NB4 (cell line): ENCODE results near the gene SV2B.

Source experiments
- CTCF ChIP-seq: IDR thresholded peaks from one replicate; pipeline ENCODE4 v1.5.1; 2012; ENCODE audit warnings: low read depth, low read length
- MAX ChIP-seq: IDR thresholded peaks from 2 replicates; pipeline ENCODE4 v1.6.1; 2011; ENCODE audit warnings: low read depth, low read length
- MYC ChIP-seq: IDR thresholded peaks from 2 replicates; pipeline ENCODE4 v1.6.1; 2011; ENCODE audit warnings: low read depth, low read length
- POLR2A ChIP-seq: IDR thresholded peaks from 2 replicates; pipeline ENCODE4 v1.6.1; 2011; ENCODE audit warnings: mild to moderate bottlenecking; ENCODE audit not compliant: insufficient read length; ENCODE audit errors: extremely low read depth

- peak; percentile 49 for TF ChIP-seq CTCF
- no peak for TF ChIP-seq POLR2A
- peak; percentile 95 for TF ChIP-seq MAX
- TF ChIP-seq MYC = peak; percentile 92
Observed at GRCh38 chr15:91289324-91289723, 189.3 kb downstream of the SV2B start.
